ENCODE results near the gene ZNF74.

GRCh38 chr22:20427945-20428417, 34.0 kb downstream of the ZNF74 start:
- TF ChIP-seq CTCF (IDR thresholded peaks at IDR 0.05 in 8 of 11, conservative IDR thresholded peaks at IDR 0.05 in 3 of 11) (no peak), POLR2A (IDR thresholded peaks at IDR 0.05) (no peak)

Data from spleen (tissue), 7 donors.